ENCODE data around the gene GPAM. TPM values are rescaled to one million over a fixed set of nuclear protein-coding genes. Genes with fewer than 3 reads are reported as not detected.

GPAM gene
- total RNA-seq, 2 donors from 2014 or later, result 7.7 to 8.7 TPM

GRCh38 chr10:112224933-112225529 lies 41.5 kb upstream of the GPAM start:
- Histone ChIP-seq H3K36me3 (no peaks in the 10 kb centered on the region), H3K4me3 (no peak overlapping the region), H3K4me1 (no peaks in the 10 kb centered on the region), H3K9ac (ENCODE audit: low read depth in 2 of 2, low read length in 2 of 2) (no peak overlapping the region), H3K27ac (no peak overlapping the region), H3K9me3 (no peaks in the 10 kb centered on the region), H3K27me3 (no peaks in the 10 kb centered on the region)
- intact Hi-C loops (cut with DNase I), result no loop called here
- no peak for TF ChIP-seq CTCF (IDR thresholded peaks at IDR 0.05)
- no peak for DNase-seq

- Histone ChIP-seq H3K9me3 (no peaks in the 10 kb centered on the region), H3K9ac (ENCODE audit: low read depth in 2 of 2, low read length in 2 of 2) (no peak overlapping the region), H3K27me3 (no peaks in the 10 kb centered on the region), H3K4me3 (no peak overlapping the region), H3K36me3 (no peaks in the 10 kb centered on the region), H3K27ac (no peak overlapping the region), H3K4me1 (no peaks in the 10 kb centered on the region)
- DNase-seq, result no peak
- intact Hi-C loops (cut with DNase I), result no loop called here
- no peak for TF ChIP-seq CTCF (IDR thresholded peaks at IDR 0.05)
Measured at GRCh38 chr10:112223725-112224124, 40.2 kb upstream of the GPAM start.

GRCh38 chr10:112222799-112223198 lies 39.2 kb upstream of the GPAM start:
- no peaks in the 10 kb centered on the region for H3K36me3 ChIP-seq
- H3K4me1 ChIP-seq, result no peaks in the 10 kb centered on the region
- H3K27ac ChIP-seq, result no peak overlapping the region
- H3K9ac ChIP-seq (ENCODE audit: low read depth in 2 of 2, low read length in 2 of 2), result no peak overlapping the region
- H3K4me3 ChIP-seq, result no peak overlapping the region
- H3K9me3 ChIP-seq, result no peaks in the 10 kb centered on the region
- no peak for TF ChIP-seq CTCF (IDR thresholded peaks at IDR 0.05)
- no peak for DNase-seq
- H3K27me3 ChIP-seq, result no peaks in the 10 kb centered on the region
- intact Hi-C loops (cut with DNase I), result no loop called here

GRCh38 chr10:112221545-112221944 lies 38.0 kb upstream of the GPAM start:
- H3K27ac ChIP-seq, result no peak overlapping the region
- intact Hi-C loops (cut with DNase I), result no loop called here

GRCh38 chr10:112218960-112219359 lies 35.4 kb upstream of the GPAM start:
- no peaks in the 10 kb centered on the region for H3K9me3 ChIP-seq
- H3K4me3 ChIP-seq, result no peak overlapping the region
- H3K9ac ChIP-seq (ENCODE audit: low read depth in 2 of 2, low read length in 2 of 2), result no peak overlapping the region
- no peaks in the 10 kb centered on the region for H3K4me1 ChIP-seq
- no peaks in the 10 kb centered on the region for H3K27me3 ChIP-seq
- TF ChIP-seq CTCF (IDR thresholded peaks at IDR 0.05), result no peak
- no peaks in the 10 kb centered on the region for H3K36me3 ChIP-seq
- intact Hi-C loops (cut with DNase I), result no loop called here
- no peak for DNase-seq
- no peak overlapping the region for H3K27ac ChIP-seq

More at GRCh38 chr10:112221545-112221944, 38.0 kb upstream of the GPAM start:
- TF ChIP-seq CTCF (IDR thresholded peaks at IDR 0.05), result no peak
- Histone ChIP-seq H3K9me3 (no peaks in the 10 kb centered on the region), H3K36me3 (no peaks in the 10 kb centered on the region), H3K4me3 (no peak overlapping the region), H3K4me1 (no peaks in the 10 kb centered on the region), H3K9ac (ENCODE audit: low read depth in 2 of 2, low read length in 2 of 2) (no peak overlapping the region), H3K27me3 (no peaks in the 10 kb centered on the region)
- no peak for DNase-seq
